Prostate gland (tissue), 2 donors: Measurements from ENCODE around the gene TAF1D.

ENCODE experiments used
- POLR2AphosphoS5 ChIP-seq: sonication (generic); formaldehyde crosslinking; IDR thresholded peaks from one replicate; pipeline ENCODE4 v1.6.1; 2017; ENCODE audit warnings: antibody characterized with exemption
- TF ChIP-seq, protein P1 (sequence below), 4 experiments: fragments of 200-600 bp in 2 of 4; fragments of 450-650 bp in 2 of 4; sonication (generic) in 2 of 4; IDR thresholded peaks; 1 replicate in 3 of 4; 2 replicates in 1 of 4; pipeline ENCODE4 v1.5.1; 2016 to 2019; ENCODE audit warnings: antibody characterized with exemption in 4 of 4, mild to moderate bottlenecking in 2 of 4, moderate library complexity in 2 of 4

DNA sequence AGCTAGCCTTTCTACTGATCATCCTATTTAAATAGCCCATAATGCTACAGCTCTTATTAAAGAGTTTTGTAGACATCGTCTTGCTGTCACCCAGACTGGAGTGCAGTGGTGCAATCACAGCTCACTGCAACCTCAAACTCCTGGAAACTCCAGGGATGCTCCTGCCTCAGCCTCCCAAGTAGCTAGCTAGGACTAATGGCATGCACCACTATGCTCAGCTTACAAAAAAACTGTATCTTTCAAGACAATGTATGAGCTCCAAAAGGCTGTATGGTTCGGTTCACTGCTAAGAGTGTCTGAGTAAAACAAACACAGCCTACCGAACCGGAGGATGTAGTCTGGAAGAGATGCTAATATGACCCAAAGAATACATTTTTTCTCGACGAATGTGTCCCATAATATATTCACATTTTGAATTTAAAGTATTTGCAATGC is 2.6 kb downstream of the TAF1D start:
- TF ChIP-seq, protein P1, sequence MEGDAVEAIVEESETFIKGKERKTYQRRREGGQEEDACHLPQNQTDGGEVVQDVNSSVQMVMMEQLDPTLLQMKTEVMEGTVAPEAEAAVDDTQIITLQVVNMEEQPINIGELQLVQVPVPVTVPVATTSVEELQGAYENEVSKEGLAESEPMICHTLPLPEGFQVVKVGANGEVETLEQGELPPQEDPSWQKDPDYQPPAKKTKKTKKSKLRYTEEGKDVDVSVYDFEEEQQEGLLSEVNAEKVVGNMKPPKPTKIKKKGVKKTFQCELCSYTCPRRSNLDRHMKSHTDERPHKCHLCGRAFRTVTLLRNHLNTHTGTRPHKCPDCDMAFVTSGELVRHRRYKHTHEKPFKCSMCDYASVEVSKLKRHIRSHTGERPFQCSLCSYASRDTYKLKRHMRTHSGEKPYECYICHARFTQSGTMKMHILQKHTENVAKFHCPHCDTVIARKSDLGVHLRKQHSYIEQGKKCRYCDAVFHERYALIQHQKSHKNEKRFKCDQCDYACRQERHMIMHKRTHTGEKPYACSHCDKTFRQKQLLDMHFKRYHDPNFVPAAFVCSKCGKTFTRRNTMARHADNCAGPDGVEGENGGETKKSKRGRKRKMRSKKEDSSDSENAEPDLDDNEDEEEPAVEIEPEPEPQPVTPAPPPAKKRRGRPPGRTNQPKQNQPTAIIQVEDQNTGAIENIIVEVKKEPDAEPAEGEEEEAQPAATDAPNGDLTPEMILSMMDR (IDR thresholded peaks at IDR 0.05) = no peak
- TF ChIP-seq POLR2AphosphoS5 = no peak
